GM20000 (cell line): ENCODE data around the gene PDGFRB.

Source experiments
- DNase-seq: peaks from one replicate; pipeline ENCODE4 v3.0.0; 2012; ENCODE audit warnings: low spot score
- CTCF ChIP-seq: IDR thresholded peaks from 2 replicates; pipeline ENCODE4 v1.5.1; 2012; ENCODE audit warnings: mild to moderate bottlenecking, control low read depth; ENCODE audit errors: extremely low read depth, missing control alignments

PDGFRB gene

DNA sequence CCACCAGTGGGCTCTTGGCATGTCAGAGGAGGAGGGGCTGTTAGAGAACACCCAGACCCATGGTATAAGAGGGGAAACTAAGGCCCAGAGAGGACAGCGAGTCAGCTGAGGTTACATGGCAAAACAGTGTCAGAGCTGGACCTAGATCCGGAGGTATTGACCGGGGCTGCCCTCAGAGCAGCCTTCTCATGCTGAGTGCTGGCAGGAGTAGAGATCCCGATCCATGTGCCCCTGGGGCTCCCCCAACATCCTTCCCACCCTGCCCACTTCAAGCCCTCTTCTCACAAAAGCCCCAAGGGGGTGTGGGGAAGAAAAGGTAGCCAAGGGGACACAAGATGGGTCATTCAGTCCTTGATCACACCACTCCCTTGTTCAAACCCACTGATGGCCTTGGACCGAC, 89.2 kb downstream of the PDGFRB start:
- TF ChIP-seq CTCF = no peak
- no peak for DNase-seq

- DNase-seq = no peak
Observed at GRCh38 chr5:150065886-150066285, 89.8 kb downstream of the PDGFRB start.

DNA sequence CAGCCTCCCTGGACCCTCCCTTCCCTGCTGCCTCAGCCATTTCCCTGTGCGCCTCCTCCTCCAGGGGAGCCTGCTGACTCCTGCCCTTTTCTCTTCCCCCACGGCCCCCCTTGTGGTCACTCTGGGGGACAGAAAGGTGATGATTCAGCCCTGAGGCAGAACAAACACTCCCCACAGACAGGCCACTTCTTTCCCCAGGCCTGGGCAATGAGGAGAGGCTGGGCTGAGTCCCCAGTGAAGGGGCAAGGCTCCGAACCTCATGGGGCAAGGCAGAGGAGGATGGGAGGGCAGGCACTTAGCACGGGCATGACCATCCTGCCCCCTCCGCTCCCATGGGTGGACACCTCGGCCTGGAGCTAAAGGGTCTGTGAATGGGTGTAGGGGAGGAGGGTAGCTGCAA, 90.3 kb downstream of the PDGFRB start:
- no peak for TF ChIP-seq CTCF
- no peak for DNase-seq

More at GRCh38 chr5:150065886-150066285, 89.8 kb downstream of the PDGFRB start:
- TF ChIP-seq CTCF = no peak

GRCh38 chr5:150064681-150065220, 90.9 kb downstream of the PDGFRB start:
- TF ChIP-seq CTCF = no peak
- DNase-seq = no peak
